Activated naive CD8-positive, alpha-beta T cell treated with anti-CD3 and anti-CD28 coated beads, Interleukin-2, amount 10 ng/mL, durations not matched to agents 7 days and 5 days (primary cell): Measurements from ENCODE around the gene TLN1. TPM values are rescaled to one million over a fixed set of nuclear protein-coding genes. Genes with fewer than 3 reads are reported as not detected.

Experiments
- ATAC-seq: fragments of 150-1000 bp; cut with Tn5 transposase; one replicate; pipeline ENCODE4 v1.10.0; 2021; ENCODE audit warnings: low read depth, moderate library complexity
- POLR2A ChIA-PET: fragments of 350-600 bp; sonication (Branson Sonifier 250); formaldehyde crosslinking; loops from one replicate; lab custom pipeline; 2021; ENCODE audit warnings: antibody characterized with exemption; lab: Charles Lee
- DNase-seq: peaks from one replicate; pipeline ENCODE4 v3.0.0; 2021
- H3K27ac Mint-ChIP-seq: one replicate; pipeline ENCODE4 v1.8.0; 2022; ENCODE audit warnings: mild to moderate bottlenecking, mixed read lengths
- H3K27me3 Mint-ChIP-seq: one replicate; pipeline ENCODE4 v1.8.0; 2022; ENCODE audit warnings: mild to moderate bottlenecking, moderate library complexity, mixed read lengths
- H3K36me3 Mint-ChIP-seq: one replicate; pipeline ENCODE4 v1.8.0; 2021; ENCODE audit warnings: mild to moderate bottlenecking, mixed read lengths
- H3K4me1 Mint-ChIP-seq: one replicate; pipeline ENCODE4 v1.8.0; 2021; ENCODE audit warnings: mixed read lengths
- H3K4me3 Mint-ChIP-seq: one replicate; pipeline ENCODE4 v1.8.0; 2022; ENCODE audit warnings: mild to moderate bottlenecking, moderate library complexity, mixed read lengths
- H3K9me3 Mint-ChIP-seq: one replicate; pipeline ENCODE4 v1.8.0; 2021; ENCODE audit warnings: mixed read lengths
- total RNA-seq, 2 experiments: library from RNA; stranded (reverse); gene quantifications; one replicate each; pipeline ENCODE4 v1.2.3, GENCODE V29; 2021

TLN1 gene, protein sequence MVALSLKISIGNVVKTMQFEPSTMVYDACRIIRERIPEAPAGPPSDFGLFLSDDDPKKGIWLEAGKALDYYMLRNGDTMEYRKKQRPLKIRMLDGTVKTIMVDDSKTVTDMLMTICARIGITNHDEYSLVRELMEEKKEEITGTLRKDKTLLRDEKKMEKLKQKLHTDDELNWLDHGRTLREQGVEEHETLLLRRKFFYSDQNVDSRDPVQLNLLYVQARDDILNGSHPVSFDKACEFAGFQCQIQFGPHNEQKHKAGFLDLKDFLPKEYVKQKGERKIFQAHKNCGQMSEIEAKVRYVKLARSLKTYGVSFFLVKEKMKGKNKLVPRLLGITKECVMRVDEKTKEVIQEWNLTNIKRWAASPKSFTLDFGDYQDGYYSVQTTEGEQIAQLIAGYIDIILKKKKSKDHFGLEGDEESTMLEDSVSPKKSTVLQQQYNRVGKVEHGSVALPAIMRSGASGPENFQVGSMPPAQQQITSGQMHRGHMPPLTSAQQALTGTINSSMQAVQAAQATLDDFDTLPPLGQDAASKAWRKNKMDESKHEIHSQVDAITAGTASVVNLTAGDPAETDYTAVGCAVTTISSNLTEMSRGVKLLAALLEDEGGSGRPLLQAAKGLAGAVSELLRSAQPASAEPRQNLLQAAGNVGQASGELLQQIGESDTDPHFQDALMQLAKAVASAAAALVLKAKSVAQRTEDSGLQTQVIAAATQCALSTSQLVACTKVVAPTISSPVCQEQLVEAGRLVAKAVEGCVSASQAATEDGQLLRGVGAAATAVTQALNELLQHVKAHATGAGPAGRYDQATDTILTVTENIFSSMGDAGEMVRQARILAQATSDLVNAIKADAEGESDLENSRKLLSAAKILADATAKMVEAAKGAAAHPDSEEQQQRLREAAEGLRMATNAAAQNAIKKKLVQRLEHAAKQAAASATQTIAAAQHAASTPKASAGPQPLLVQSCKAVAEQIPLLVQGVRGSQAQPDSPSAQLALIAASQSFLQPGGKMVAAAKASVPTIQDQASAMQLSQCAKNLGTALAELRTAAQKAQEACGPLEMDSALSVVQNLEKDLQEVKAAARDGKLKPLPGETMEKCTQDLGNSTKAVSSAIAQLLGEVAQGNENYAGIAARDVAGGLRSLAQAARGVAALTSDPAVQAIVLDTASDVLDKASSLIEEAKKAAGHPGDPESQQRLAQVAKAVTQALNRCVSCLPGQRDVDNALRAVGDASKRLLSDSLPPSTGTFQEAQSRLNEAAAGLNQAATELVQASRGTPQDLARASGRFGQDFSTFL (N-terminal part only)
- total RNA-seq: 100 to 1,000 TPM; 381 to 388 TPM

DNA sequence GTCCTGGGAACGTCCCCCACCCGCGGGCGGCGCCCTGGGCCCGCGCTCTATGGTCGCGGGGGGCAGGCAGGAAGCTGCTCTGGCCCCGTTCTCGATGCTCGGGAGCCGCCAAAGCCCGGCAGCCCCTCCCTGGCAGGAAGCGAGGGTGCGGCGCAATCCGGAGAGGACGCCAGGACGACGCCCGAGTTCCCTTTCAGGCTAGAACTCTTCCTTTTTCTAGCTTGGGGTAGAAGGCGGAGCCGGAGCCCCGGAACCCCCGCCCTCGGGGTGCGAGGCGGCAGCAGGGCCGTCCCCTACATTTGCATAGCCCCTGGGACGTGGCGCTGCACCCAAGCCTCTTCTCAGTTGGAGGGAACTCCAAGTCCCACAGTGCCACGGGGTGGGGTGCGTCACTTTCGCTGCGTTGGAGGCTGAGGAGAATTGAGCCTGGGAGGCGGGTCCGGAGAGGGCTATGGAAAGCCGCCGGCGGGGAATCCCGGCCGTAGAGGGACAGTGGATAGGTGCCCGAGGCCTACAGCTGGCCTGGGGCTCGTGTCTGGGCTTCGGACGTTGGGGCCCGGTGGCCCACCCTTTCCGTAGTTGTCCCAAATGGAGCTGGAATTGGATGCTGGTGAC lies at the start of gene TLN1, which contains the start of gene CREB3:
Gene TLN1 (minus strand): TSS at position 11 of the 615 bp plus-strand sequence. CDS start 6,501 bp downstream, outside the sequence.
Gene CREB3 (plus strand): TSS at position 482 of the 615 bp plus-strand sequence. CDS start 107 bp downstream, at position 589.
- POLR2A ChIA-PET: interaction anchor here (0.7 to 4.0 kb wide), 22 partner anchors 9 to 653 kb away, joined by 3 to 53 read pairs (median 7); partner anchors contain the start of genes ARHGEF39, CCDC107, FANCG and GBA2
- H3K4me3 Mint-ChIP-seq: no peak within 1 kb of the TSS
- H3K4me1 Mint-ChIP-seq: peaks cover 14% of the 10 kb centered on the region
- H3K27ac Mint-ChIP-seq: peak within 1 kb of the TSS; percentile 92
- no peaks in the 10 kb centered on the region for H3K9me3 Mint-ChIP-seq
- peaks cover 12% of the 10 kb centered on the region for H3K36me3 Mint-ChIP-seq
- DNase-seq (peak; percentile 95), ATAC-seq (peak; percentile 91)
- no peaks in the 10 kb centered on the region for H3K27me3 Mint-ChIP-seq

DNA sequence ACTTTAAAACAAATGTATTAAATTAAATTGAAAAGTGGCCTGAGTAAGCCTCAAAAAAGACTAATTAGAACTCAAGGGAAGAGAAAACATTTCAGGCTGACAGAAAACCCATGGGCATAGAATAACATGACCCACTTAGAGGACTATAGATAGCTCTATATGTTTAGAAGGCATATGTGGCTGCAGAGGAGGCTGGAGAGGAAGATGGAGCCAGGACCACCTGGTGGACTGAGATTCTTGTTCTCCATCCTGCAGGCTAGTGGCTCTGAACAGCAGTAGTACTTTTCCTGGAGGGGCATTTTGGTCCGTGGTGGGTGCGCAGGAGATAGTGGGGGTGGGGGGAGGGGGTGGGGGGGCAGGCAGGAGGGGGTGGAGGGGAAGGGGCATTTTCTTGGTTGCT lies 49.1 kb upstream of the TLN1 start:
- DNase-seq (no peak), ATAC-seq (no peak)
- H3K9me3 Mint-ChIP-seq: no peaks in the 10 kb centered on the region
- peaks cover 1% of the 10 kb centered on the region for H3K4me1 Mint-ChIP-seq
- POLR2A ChIA-PET: no interaction called here
- no peak overlapping the region for H3K27ac Mint-ChIP-seq
- H3K36me3 Mint-ChIP-seq: peaks cover 25% of the 10 kb centered on the region
- H3K27me3 Mint-ChIP-seq: no peaks in the 10 kb centered on the region
- H3K4me3 Mint-ChIP-seq: no peak overlapping the region

- POLR2A ChIA-PET: no interaction called here
- Mint-ChIP-seq H3K36me3 (peaks cover 14% of the 10 kb centered on the region), H3K27me3 (no peaks in the 10 kb centered on the region), H3K4me1 (peaks cover 1% of the 10 kb centered on the region), H3K27ac (no peak overlapping the region), H3K9me3 (no peaks in the 10 kb centered on the region), H3K4me3 (no peak overlapping the region)
- no peak for DNase-seq
- ATAC-seq: no peak
Measured at GRCh38 chr9:35778496-35778895, 46.5 kb upstream of the TLN1 start.

- H3K27ac Mint-ChIP-seq: no peak overlapping the region
- no peaks in the 10 kb centered on the region for H3K27me3 Mint-ChIP-seq
- H3K4me3 Mint-ChIP-seq: no peak overlapping the region
- POLR2A ChIA-PET: interaction anchor here (1.1 kb wide), 1 partner anchor 17 kb away, joined by 3 read pairs; no protein-coding TSS in a partner anchor
- ATAC-seq (no peak), DNase-seq (no peak)
- H3K36me3 Mint-ChIP-seq: peaks cover 11% of the 10 kb centered on the region
- H3K9me3 Mint-ChIP-seq: no peaks in the 10 kb centered on the region
- H3K4me1 Mint-ChIP-seq: no peaks in the 10 kb centered on the region
Measured at GRCh38 chr9:35776018-35776417, 44.0 kb upstream of the TLN1 start.

DNA sequence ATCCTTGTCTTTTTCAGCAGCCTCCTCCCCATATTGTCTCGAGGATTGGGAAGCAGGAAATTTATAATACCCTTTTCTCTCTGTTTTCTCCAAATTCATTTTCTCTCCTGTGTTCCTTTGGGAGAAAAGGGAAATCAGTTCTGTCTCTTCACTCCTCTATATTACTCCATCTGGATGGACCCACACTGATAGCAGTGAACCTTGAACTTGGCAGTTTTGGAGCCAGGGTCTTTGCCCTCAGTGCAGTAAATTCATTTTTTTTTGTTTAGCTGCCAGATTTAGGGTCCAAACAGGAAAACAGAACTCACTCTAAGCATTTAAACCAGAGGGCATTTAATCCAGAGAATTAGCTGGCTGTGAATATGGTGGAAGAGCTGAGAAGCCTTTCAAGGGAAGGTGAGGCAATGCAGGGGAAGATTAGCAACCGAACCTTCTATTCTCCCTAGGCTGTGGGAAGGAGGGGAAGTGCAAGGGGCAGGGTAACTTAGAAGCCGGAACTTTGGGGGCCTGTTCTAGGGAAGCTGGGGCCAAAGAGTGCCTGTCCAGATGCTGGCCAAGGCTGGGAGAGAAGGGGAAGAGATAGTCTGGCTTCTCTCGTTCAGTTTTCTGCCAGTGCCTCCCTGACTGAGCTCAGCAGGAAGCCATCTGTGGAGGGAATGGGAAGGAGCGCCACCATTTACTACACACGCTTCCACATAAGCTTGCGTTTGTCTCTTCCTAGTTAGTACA lies 43.1 kb upstream of the TLN1 start:
- no peak overlapping the region for H3K27ac Mint-ChIP-seq
- H3K27me3 Mint-ChIP-seq: no peaks in the 10 kb centered on the region
- peaks cover 6% of the 10 kb centered on the region for H3K36me3 Mint-ChIP-seq
- no peaks in the 10 kb centered on the region for H3K4me1 Mint-ChIP-seq
- ATAC-seq (no peak), DNase-seq (no peak)
- no peaks in the 10 kb centered on the region for H3K9me3 Mint-ChIP-seq
- no peak overlapping the region for H3K4me3 Mint-ChIP-seq
- POLR2A ChIA-PET: interaction anchor here (1.1 kb wide), 1 partner anchor 16 kb away, joined by 3 read pairs; no protein-coding TSS in a partner anchor

- no peaks in the 10 kb centered on the region for H3K27me3 Mint-ChIP-seq
- POLR2A ChIA-PET: interaction anchor here (1.1 kb wide), 1 partner anchor 15 kb away, joined by 3 read pairs; no protein-coding TSS in a partner anchor
- ATAC-seq (no peak), DNase-seq (no peak)
- no peak overlapping the region for H3K4me3 Mint-ChIP-seq
- no peaks in the 10 kb centered on the region for H3K9me3 Mint-ChIP-seq
- H3K36me3 Mint-ChIP-seq: no peaks in the 10 kb centered on the region
- H3K4me1 Mint-ChIP-seq: no peaks in the 10 kb centered on the region
- no peak overlapping the region for H3K27ac Mint-ChIP-seq
Measured at GRCh38 chr9:35771943-35772342, 39.9 kb upstream of the TLN1 start.

DNA sequence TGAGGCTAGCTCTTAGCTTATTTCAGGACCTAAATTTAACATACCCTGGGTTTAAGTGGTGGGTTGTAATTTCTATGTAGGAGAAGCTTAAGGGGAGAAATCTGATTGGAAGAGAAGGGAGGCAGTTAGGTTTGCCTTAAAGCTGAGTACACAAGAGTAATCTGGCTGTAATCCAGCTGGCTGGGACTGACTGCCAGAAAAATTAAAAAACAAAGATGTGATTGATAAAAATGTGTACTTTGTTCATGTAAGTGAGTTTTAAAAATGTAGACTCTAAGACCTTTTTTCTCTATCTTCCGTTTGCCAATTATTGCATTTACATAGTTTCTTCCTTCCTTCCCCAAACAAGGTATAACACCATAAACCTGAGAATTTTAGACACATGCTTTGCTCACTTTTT lies 39.5 kb upstream of the TLN1 start:
- no peak for DNase-seq
- no peak overlapping the region for H3K4me3 Mint-ChIP-seq
- no peak for ATAC-seq
- no peaks in the 10 kb centered on the region for H3K27me3 Mint-ChIP-seq
- H3K27ac Mint-ChIP-seq: no peak overlapping the region
- H3K36me3 Mint-ChIP-seq: no peaks in the 10 kb centered on the region
- no peaks in the 10 kb centered on the region for H3K9me3 Mint-ChIP-seq
- no peaks in the 10 kb centered on the region for H3K4me1 Mint-ChIP-seq
- POLR2A ChIA-PET: interaction anchor here (1.1 kb wide), 1 partner anchor 15 kb away, joined by 3 read pairs; no protein-coding TSS in a partner anchor

DNA sequence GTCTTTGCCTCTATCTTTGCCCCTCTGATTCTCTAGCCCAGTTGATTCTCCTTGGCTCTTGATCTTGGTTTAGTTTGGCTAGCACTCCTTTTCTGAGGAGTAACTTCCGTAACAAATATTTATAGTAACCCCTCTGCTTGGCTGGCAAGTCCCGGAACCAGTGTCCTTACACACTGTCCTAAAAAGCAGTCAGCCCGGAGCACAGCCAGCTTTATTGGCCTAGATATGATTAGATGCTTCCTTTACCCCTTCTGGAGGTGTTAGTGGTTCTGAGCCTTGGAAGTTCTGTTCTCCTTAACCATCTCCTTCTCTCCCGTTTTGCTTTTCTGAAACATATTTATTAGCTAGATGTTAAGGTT lies 39.1 kb upstream of the TLN1 start:
- POLR2A ChIA-PET: interaction anchor here (1.1 kb wide), 1 partner anchor 14 kb away, joined by 3 read pairs; no protein-coding TSS in a partner anchor

GRCh38 chr9:35769763-35770162 lies 37.8 kb upstream of the TLN1 start:
- ATAC-seq (no peak), DNase-seq (no peak)
- H3K4me3 Mint-ChIP-seq: no peak overlapping the region
- H3K4me1 Mint-ChIP-seq: no peaks in the 10 kb centered on the region
- no peak overlapping the region for H3K27ac Mint-ChIP-seq
- H3K9me3 Mint-ChIP-seq: no peaks in the 10 kb centered on the region
- H3K27me3 Mint-ChIP-seq: no peaks in the 10 kb centered on the region
- H3K36me3 Mint-ChIP-seq: no peaks in the 10 kb centered on the region
- POLR2A ChIA-PET: interaction anchor here (0.6 to 1.2 kb wide), 2 partner anchors 42 to 95 kb away, joined by 4 to 6 read pairs; no protein-coding TSS in a partner anchor

More for the DNA sequence above, 39.1 kb upstream of the TLN1 start:
- no peaks in the 10 kb centered on the region for H3K27me3 Mint-ChIP-seq
- no peak overlapping the region for H3K27ac Mint-ChIP-seq
- DNase-seq (no peak), ATAC-seq (no peak)
- H3K36me3 Mint-ChIP-seq: no peaks in the 10 kb centered on the region
- H3K4me3 Mint-ChIP-seq: no peak overlapping the region
- no peaks in the 10 kb centered on the region for H3K4me1 Mint-ChIP-seq
- no peaks in the 10 kb centered on the region for H3K9me3 Mint-ChIP-seq

DNA sequence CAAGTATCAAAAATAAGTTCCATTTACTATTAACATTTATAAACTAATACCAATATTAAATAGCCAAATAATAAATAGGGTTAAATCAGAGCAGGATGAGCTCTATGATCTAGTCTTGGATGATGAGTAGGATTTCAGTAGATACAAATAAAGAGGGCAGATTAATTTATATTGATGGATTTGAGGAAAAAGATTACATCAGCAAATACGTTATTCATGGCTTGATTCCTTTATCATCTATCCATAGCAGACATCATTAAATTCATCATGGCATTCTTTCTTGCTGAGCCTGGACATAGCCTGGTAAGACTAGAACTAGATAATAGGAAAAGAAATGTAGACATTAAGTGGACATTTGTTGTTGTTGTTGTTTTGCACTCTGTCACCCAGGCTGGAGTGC lies 35.5 kb upstream of the TLN1 start:
- no peak for ATAC-seq
- no peak for DNase-seq
- Mint-ChIP-seq H3K27ac (no peak overlapping the region), H3K4me3 (no peak overlapping the region), H3K9me3 (no peaks in the 10 kb centered on the region), H3K4me1 (no peaks in the 10 kb centered on the region), H3K27me3 (no peaks in the 10 kb centered on the region), H3K36me3 (peaks cover 4% of the 10 kb centered on the region)
- POLR2A ChIA-PET: no interaction called here

- Mint-ChIP-seq H3K27me3 (no peaks in the 10 kb centered on the region), H3K9me3 (no peaks in the 10 kb centered on the region), H3K36me3 (peaks cover 4% of the 10 kb centered on the region), H3K4me3 (no peak overlapping the region), H3K4me1 (no peaks in the 10 kb centered on the region), H3K27ac (no peak overlapping the region)
- DNase-seq (no peak), ATAC-seq (no peak)
- POLR2A ChIA-PET: no interaction called here
Measured at GRCh38 chr9:35766997-35767396, 35.0 kb upstream of the TLN1 start.

GRCh38 chr9:35763803-35764202 lies 31.8 kb upstream of the TLN1 start:
- POLR2A ChIA-PET: no interaction called here
- DNase-seq (no peak), ATAC-seq (no peak)
- Mint-ChIP-seq H3K27ac (no peak overlapping the region), H3K4me3 (no peak overlapping the region), H3K27me3 (no peaks in the 10 kb centered on the region), H3K9me3 (no peaks in the 10 kb centered on the region), H3K4me1 (peaks cover 8% of the 10 kb centered on the region), H3K36me3 (peaks cover 12% of the 10 kb centered on the region)
